ENCODE results near the gene WDR86. TPM values are rescaled to one million over a fixed set of nuclear protein-coding genes. Genes with fewer than 3 reads are reported as not detected.

The WDR86 gene
- not detected in 2 replicates for total RNA-seq

GRCh38 chr7:151409667-151410404 is at the start of gene WDR86:
Gene WDR86 (minus strand): TSS chr7:151410038. CDS start chr7:151409589, 449 bp downstream.

GRCh38 chr7:151439855-151440798 is 30.3 kb upstream of the WDR86 start, which contains the start of gene CRYGN:
Gene CRYGN (minus strand): TSS chr7:151440141. CDS start chr7:151439917, 224 bp downstream.

GRCh38 chr7:151341357-151342101 is 68.3 kb downstream of the WDR86 start, which contains the start of gene NUB1:
Gene NUB1 (plus strand): TSS chr7:151341812. CDS start chr7:151345350, 3,538 bp downstream.

Other genes starting within 250 kb of the WDR86 start
- not detected in 2 replicates for gene GBX1, start 242.3 kb downstream of the WDR86 start, total RNA-seq
- not detected in 2 replicates for gene ASB10, start 222.8 kb downstream of the WDR86 start, total RNA-seq
- not detected in 2 replicates for gene H2BK1, start 199.6 kb downstream of the WDR86 start, total RNA-seq
- gene ABCF2, start 182.8 kb downstream of the WDR86 start, total RNA-seq = 41.2 and 49.7 TPM in 2 replicates
- 89.0 and 110 TPM in 2 replicates for gene CHPF2, start 177.6 kb downstream of the WDR86 start, total RNA-seq
- gene SMARCD3, start 161.3 kb downstream of the WDR86 start, total RNA-seq = 27.5 and 41.0 TPM in 2 replicates
- gene NUB1, start 68.2 kb downstream of the WDR86 start, total RNA-seq = 24.6 and 28.5 TPM in 2 replicates
- not detected in 2 replicates for gene CRYGN, start 30.1 kb upstream of the WDR86 start, total RNA-seq
- 79.3 and 81.5 TPM in 2 replicates for gene RHEB, start 109.9 kb upstream of the WDR86 start, total RNA-seq